GM19328 (cell line): ENCODE results near the gene ACTR1B.
A peak's percentile ranks its signal among the peaks of the same experiment; 100 is the strongest.
"Not testable (repeated sequence)": the region's sequence is repeated elsewhere in the genome, so short reads cannot be mapped to it uniquely, and the experiment has no call there.

Source experiments
- ATAC-seq: cut with Tn5 transposase; IDR thresholded peaks from one replicate; pipeline ENCODE4 v1.9.1; 2021; ENCODE audit warnings: mild to moderate bottlenecking, moderate library complexity; ENCODE audit not compliant: unreplicated experiment

Gene ACTR1B

GRCh38 chr2:97691166-97691565 is 27.3 kb upstream of the ACTR1B start:
- ATAC-seq, result no peak

GRCh38 chr2:97688062-97688827 is 24.4 kb upstream of the ACTR1B start:
- no peak for ATAC-seq

- ATAC-seq, result not testable (repeated sequence)
Observed at GRCh38 chr2:97687235-97687634, 23.4 kb upstream of the ACTR1B start.

- no peak for ATAC-seq
Observed at GRCh38 chr2:97678298-97678697, 14.5 kb upstream of the ACTR1B start.

GRCh38 chr2:97677480-97677879 is 13.6 kb upstream of the ACTR1B start:
- ATAC-seq, result no peak

- ATAC-seq, result no peak
Observed at GRCh38 chr2:97676620-97677019, 12.8 kb upstream of the ACTR1B start.

GRCh38 chr2:97675430-97676113 is 11.7 kb upstream of the ACTR1B start:
- ATAC-seq, result no peak

- no peak for ATAC-seq
Observed at GRCh38 chr2:97673915-97674283, 10.1 kb upstream of the ACTR1B start.

GRCh38 chr2:97673182-97673914 is 9.5 kb upstream of the ACTR1B start:
- ATAC-seq, result no peak

- not testable (repeated sequence) for ATAC-seq
Observed at GRCh38 chr2:97672606-97673140, 8.8 kb upstream of the ACTR1B start.

- no peak for ATAC-seq
Observed at GRCh38 chr2:97671526-97671925, 7.7 kb upstream of the ACTR1B start.

GRCh38 chr2:97670471-97670870 is 6.6 kb upstream of the ACTR1B start:
- no peak for ATAC-seq

GRCh38 chr2:97669448-97669847 is 5.6 kb upstream of the ACTR1B start, which contains the start of gene C2orf92:
Gene C2orf92 (plus strand): TSS chr2:97669713. CDS start chr2:97669789, 76 bp downstream.
- ATAC-seq, result no peak

- ATAC-seq, result no peak
Observed at GRCh38 chr2:97664636-97664970, 759 bp upstream of the ACTR1B start.

- ATAC-seq, result no peak
Observed at GRCh38 chr2:97663626-97663961, 250 bp downstream of the ACTR1B start.

- ATAC-seq, result peak; percentile 36
Observed at GRCh38 chr2:97662895-97663625, 784 bp downstream of the ACTR1B start.

GRCh38 chr2:97662386-97662894 is 1.4 kb downstream of the ACTR1B start:
- ATAC-seq, result no peak

- no peak for ATAC-seq
Observed at GRCh38 chr2:97661927-97662326, 1.9 kb downstream of the ACTR1B start.

GRCh38 chr2:97660775-97661389 is 3.0 kb downstream of the ACTR1B start:
- no peak for ATAC-seq

- no peak for ATAC-seq
Observed at GRCh38 chr2:97660044-97660774, 3.6 kb downstream of the ACTR1B start.
